NCI-H2029 (cell line): ENCODE data around the gene ILKAP.
"Not testable (repeated sequence)": the region's sequence is repeated elsewhere in the genome, so short reads cannot be mapped to it uniquely, and the experiment has no call there.

Source experiments
- DNase-seq: peaks from one replicate; lab custom pipeline; 2025; lab: John Stamatoyannopoulos, UW

The ILKAP gene

DNA sequence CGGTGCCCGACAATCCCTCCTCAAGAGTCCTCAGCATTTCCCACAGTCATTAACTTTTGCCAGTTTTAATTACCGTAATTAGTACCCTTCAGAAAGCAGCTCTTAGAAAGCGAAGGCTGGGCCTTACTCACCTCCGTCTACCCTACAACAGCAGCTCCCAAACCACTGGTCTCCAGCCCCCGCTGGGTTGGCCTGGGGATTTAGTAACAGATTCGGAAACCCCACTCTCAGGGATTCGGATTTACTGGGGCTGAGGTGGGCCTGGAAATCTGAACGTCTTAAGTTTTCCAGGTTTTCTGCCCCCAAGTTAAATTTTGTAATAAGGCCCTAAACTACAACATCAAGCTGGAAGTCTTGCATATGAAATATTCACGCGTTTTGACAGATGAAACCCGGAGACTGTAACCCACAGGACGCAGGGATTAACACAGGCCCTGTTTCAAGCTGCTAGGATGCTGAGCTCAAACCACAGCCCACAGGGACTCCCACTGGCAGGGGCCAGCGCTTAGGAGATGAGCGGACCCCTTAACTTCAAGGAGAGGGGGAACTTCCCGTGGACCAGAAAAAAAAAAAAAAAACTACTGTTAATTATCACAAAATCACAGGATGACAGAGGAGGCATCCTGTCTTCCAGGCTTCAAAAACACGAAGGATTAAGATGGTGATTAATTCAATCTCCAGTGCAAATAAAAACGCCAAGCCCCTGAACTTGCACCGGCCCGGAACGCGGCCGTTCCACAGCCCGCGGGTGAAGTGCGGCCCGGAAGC, 985 bp downstream of the ILKAP start:
- DNase-seq = no peak

DNA sequence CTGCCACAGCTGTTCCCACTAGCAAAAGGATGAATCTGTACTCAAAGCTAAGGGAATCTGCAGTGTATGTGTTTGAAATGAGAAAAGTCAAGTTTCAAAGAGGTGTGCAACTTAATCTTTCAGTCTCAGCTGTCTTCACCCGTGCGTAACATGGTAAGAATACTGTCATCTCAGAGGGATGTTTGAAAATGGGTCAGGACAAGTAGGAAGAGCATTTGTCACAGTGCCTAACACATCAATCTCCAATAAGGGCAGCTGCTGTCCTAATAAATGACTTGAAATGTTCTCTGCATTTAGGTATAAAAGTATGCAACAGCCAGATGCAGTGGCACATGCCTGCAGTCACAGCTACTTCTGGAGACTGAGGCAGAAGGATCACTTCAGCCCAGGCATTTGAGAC, 13.1 kb downstream of the ILKAP start:
- DNase-seq = no peak

DNA sequence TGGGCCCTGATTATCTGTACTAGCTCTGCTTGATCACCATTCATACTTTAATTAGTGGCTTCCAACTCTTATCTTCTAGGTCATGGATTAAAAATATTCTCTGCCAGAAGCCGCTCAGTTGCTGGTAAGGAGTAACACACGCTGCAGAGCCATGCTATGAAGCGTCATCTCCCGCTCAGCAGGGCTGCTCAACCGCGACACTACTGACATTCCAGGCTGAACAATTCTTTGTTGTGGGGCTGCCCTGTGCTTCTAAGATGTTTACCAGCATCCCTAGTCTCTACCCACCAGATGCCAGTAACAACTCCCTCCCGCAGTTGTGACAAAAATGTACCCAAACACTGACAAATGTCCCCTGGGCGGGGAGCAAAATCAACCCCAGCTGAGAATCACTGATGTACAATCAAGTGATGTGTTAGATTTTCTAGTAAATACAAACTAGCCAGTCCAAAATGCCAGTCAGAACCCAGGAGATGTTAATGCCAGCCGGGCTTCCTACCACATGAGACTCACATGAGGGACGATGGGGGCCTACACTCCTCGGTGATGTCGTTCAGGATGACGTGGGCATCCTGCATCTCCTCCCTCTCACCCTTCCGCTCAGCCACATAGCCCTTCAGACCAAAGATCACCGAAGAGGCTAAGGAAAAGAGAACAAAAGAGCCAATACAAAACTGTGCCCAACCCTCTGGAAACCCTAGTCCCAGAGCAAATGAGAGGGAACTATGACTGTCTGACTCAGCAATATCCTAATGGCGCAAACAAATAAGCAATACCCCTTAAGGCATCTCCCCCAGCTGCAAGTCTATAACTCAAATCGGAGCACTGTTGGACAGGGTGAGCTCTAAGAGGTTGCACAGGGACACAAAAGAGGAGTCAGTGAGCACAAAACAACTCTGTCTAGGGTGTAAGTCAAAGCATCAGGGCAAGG, 15.6 kb downstream of the ILKAP start:
- no peak for DNase-seq

DNA sequence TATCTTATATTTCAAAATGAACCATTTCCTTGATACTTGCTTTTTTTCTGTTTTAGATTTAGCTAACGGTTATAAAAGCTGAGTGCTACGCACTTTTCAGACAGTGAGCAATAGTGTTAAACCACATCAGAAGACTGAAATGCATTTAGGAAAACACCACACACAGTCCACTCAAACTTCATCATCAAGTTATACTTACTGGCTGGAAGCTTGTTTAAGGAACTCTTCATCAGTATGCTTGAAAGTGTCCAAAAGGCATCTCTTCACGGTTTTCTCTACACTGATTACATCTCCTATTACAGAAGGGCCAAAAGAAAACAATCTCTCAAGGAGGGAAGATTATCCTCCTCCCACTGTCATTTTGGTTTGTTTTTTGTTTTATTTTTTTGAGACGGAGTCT, 19.7 kb downstream of the ILKAP start:
- DNase-seq = no peak

DNA sequence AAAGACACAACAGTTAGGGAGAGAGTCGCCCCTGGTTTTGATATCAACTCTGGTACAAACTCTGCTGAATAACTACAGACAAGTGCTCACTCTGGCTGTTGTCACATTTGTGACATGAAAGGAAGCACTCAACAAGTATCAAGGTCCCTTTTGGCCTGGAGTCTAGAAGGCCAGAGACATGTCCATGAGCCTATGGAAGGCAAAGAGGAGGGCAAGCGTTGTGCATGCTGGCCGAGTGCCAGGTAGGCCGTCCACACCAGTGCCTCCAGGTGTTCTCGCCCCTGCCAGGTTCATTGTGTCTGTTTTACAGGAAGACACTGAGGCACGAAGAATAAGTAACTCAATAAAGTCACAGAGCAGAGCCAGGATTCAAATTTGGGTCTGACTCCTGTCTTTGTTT, 21.1 kb downstream of the ILKAP start:
- DNase-seq = no peak

DNA sequence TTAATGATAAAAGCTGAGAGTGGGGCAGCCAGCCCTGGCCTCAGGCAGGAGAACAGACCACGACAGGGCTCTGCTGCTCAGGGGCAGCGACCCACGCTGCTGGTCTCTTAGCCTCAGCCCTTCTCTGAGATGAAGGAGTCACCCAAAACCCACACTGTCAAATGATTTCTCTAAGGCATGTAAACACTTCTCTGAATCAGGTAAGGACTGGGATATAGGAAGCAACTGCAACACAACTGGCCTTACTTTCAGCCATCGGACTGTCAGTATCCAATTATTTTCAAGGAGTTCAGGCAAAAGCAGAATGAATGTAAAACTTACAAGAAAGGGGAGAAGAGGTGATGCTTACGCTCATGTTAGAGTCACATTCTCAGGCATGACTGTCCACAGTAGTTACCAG, 22.9 kb downstream of the ILKAP start:
- DNase-seq = no peak

DNA sequence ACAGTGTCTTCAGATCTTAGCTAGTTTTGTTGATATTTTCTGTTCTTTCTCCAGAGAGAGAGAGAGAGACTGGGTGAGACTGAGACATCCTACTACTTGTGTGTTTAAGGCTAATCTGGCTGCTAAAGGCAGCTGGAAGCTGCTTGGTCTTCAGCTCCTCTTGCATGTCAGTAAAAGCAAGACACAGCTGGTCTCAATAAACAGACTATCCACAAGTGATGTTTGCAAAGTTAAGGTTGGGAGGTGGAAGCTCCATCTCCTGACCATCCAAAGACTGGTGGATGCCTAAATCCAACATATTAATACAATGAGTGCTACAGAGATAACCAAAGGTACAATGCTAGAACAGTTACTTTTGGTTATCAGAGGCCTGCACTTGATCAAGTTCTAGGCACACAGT, 26.9 kb downstream of the ILKAP start:
- DNase-seq = no peak

DNA sequence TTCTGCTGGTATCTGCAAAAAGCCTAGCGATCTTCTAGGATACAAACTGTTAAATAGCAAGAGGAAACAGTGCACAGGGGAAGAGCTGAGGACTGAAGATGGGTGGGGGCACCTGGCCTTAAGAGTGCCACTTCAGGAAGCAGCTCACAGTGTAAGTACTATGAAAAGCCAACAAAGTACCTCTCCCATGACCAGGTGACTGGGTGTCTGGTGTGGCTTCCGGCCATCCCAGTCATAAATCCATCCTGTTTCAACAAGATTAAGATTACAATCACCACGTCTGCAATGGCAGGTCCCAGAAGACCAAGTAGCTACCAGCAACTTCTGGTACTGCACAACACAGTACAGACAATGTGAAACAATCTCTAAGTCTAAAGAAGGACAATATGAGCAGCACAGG, 28.8 kb downstream of the ILKAP start:
- DNase-seq = peak; percentile 83

DNA sequence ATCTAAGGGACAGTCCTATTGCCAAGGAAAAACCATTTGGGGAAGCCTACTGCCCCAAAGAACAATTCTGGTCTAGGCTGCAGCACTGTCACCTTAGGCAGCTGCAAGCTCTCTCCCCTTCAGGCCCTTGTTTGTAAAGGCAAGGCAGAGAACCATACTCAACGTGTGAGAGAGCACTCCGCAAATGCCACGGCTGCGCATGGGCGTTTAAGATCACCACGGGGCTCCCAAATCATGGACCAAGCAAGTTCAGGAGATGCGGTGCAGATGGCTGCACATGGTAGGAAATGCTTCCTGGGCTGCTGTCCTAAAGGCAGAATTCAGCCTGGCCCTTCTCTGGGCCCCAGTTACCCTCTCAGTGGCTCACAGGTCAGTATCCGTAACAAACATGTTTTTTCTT, 29.2 kb downstream of the ILKAP start:
- DNase-seq = no peak

DNA sequence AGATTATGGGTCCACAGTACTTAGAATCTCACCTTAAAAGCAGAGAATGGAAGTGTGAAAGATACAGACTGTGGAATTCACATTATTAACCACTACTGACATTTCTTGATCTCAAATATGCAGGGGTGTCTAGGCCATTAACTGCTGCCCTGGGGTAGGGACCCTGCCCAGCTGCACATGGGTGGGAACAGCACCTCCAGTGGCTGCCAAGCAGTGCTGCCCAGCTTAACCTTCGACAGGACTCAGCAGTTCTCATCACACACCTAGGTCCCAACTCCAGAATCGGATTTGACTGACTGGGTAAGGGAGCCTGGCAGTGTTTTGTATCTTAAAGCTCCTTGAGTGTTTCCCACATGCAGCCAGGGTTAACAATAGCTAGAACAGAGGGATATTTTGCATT, 29.8 kb downstream of the ILKAP start:
- no peak for DNase-seq

DNA sequence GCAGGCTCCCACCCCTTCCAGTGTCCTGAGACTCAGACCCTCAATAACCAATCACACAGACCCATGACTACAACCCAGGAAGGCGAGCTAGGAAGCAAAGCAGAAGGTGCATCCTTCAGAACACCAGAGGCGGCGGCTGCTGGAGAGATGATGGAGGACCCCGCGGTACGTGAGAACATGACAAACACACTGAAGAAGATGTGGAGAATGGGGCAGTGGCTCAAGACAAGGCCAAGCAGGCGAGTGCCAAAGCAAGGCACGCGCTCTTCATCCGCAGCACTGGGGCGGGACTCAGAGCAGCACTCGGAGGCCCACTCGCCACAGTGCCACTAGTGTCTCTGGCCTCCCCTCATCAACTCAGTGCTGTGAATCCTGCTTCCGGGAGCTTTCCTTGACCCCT, 31.1 kb downstream of the ILKAP start:
- no peak for DNase-seq

DNA sequence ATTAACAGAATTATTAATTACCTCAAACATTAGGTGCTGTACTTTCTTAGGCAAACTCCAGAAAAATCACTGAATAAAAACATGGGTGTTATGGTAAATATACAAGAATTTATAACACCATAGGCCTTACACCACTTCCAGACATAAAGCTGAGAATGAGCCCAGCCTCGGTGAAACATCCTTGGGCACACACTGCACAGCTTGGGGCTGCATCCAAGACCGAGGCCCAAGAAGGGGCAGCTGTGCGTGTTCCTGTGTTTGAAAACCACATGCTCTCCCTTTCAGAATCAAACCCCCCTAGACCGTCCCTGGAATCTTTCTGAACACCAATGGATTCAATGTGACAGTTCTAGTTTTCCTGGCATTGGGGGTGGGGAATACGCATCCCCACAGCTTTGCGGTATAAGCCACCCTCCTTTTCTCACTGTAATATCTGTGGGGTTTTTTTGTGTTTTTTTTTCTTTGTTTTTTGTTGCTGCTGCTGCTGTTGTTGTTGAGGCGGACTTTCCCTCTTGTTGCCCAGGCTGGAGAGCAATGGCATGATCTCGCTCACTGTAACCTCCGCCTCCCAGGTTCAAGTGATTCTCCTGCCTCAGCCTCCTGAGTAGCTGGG, 31.8 kb downstream of the ILKAP start:
- no peak for DNase-seq

DNA sequence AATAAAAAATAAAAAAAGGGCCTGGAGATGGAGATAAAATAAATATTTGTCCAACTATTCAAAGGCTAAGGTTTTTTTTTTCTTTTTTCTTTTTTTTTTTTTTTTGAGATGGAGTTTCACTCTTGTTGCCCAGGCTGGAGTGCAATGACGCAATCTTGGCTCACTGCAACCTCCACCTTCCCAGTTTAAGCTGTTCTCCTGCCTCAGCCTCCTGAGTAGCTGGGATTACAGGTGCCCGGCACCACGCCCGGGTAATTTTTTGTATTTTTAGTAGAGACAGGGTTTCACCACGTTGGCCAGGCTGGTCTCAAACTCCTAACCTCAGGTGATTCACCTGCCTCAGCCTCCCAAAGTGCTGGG, 32.4 kb downstream of the ILKAP start:
- DNase-seq = not testable (repeated sequence)

DNA sequence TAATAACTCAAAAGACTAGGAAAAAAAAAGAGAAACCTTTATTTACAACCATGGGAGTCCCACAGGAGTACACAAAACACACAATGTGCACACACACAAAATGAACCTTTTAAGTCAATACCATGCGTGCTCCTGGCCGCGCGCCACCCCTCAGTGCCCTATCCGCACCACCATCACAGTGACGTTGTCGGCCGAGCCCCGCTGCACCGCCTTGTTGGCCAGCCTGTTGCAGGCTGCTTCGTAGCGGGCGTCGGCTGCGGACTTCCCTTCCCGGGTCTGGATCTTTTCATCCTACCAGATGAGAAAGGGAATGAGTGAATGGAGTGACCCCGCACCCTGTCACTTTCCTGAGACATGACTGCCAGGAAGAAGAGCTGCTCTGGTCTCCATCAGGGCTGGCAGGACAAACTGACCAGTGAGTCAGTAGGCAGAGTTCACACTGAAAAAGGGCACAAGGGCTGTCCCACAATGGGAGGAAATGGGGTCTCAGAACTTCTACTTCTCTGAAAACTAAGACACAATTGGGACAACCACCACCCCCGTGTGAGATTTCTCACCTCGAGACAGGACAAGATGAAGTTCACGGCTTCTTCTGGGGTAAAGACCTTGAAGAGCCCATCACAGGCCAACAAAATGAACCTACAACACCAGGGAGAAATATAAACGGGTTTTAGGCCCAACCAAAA, 33.0 kb downstream of the ILKAP start:
- peak; percentile 70 for DNase-seq

DNA sequence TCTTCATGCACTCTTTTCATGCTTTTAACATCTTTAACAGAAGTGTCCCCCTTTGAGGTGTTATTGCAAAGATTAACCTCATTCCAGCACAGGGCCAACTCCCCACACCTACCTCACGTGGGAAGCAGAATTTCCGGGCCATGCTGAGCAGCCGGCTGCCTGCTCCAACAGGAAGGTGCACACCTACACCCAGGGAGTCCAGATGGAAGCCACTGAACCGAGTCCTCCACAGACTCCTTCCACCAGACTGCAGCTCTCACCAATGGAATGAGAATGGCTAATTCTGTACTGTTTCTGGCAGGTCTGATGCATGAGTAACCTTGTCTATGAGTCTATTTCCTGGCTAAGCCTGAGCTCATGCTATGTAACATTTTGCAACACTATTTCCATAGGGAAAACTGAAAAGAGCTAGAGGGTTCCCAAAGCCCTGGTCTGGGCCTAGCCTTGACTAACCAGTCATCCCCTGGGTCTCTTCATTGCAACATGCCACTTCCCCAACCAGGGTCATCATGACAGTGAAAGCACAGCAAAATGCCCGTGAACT, 33.7 kb downstream of the ILKAP start:
- no peak for DNase-seq

DNA sequence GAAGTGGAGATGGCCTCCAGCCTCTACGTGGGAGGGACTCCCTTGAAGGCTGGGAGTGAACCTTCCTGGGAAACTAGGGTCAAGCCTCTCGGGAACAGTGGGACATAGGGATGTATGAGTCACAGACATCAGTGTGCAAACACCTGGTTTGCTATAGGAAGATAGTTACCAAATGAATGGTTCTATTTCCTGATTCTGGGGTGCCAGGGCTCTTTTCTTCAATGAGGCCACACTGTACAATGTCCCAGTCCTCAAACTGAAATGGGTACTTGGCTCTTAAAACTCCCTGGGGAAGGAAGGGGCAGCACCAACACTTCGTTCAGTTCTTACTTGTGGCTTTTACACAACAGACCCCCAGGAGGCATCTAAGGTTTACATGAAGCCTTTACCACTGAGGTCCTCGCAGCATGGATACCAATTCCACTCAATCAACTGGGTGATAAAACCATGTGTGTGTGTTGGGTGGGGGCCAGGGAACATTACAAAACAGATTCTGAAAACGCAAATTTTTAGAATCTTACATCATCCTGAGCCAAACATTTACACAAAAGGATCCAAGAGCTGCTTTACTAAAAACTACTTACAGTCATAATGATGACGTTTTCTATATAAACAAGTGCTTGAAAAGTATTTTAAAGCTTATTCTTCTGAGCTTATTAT, 34.3 kb downstream of the ILKAP start:
- no peak for DNase-seq

DNA sequence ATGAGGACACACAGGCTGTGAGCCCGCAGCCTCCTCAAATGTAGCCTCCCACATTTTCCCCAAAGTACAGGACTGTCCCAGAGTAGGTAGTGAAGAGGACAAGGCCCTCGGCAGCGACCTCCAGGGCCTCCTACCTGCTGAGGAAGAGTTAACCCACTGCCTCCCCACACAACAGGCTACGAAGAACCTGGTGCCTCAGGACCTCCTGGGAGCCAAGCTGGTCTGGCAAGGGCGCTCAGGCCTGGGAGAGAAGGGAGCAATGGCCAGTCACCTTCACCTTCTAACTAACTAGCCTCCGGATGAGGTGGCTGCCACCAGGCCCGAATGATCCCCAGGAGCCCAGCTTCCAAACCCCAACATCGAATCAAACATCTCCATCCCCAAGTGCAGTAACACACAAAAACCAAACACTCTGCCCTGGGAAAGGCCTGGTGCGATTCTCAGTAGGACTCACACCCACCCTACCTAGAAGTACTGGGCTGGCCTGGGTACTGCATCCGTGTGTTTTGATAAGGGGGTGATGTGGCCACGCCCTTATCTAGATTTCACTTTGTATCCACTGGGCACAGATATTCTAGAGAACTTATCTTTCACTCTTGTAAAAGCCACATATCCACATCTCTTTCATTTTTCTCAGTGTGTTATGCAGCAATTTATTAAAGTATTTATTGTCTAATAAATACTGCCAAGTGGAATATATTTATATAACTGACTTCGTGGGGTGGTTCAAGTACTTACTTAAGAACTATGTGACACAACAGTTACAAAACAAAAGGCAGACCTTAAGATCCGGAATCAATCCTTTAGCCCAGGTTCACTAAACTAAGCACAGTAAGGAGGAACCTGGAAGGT, 35.1 kb downstream of the ILKAP start:
- no peak for DNase-seq

DNA sequence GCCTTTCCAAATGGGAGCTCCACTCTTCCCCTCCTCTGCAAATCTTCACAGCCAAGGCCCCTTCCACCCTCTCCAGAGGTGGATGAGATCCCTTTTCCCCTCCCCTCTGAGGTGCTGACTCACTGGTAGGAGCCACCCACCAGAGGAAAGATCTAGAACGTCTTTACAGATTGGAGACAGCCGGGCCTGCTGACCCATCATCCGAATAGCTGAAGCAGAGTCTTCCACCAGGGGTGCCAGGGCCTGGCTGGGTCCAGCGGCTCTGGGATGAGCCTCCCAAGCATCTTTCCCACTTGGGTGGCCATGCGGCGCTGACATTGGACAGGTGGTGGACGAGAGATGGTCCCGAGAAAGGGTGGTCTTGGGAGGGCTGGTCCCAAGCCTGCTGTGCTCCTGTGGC, 35.7 kb downstream of the ILKAP start:
- DNase-seq = no peak

DNA sequence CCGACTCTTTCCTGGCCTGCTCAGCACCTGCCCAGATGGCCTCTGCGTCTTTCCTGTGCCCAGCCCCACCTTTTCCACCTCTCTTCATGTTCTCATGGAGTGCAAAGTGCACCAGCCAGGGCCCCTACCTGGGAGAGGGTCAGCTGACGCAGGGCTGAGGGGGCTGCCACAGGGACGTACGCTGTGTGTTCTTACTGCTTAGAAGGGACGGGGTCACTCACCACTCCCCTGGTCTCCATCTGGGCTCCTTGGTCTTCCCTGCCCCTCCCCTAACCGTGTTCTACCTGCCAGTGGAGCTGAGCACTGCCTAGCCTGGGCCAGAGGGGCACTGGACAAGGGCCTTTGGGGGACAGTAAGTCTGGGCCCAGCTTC, 36.2 kb downstream of the ILKAP start:
- DNase-seq = no peak
